ENCODE measurements around the gene MFSD8.
"Not testable (repeated sequence)": the region's sequence is repeated elsewhere in the genome, so short reads cannot be mapped to it uniquely, and the experiment has no call there.

MFSD8 gene

DNA sequence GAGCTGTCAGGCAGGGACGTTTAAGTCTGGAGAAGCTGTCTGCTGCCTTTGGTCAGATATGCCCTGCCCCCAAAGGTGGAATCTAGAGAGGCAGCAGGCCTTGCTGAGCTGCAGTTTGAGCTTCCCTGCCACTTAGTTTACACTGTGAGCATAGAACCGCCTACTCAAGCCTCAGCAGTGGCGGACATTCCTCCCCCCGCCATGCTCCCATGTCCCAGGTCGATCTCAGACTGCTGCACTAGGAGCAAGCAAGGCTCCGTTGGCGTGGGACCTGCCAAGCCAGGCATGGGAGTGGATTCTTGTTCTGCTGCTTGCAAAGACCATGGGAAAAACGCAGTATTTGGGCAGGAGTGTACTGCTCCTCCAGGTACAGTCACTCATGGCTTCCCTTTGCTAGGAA, 59.9 kb downstream of the MFSD8 start:
- H3K4me3 ChIP-seq (replicated peaks in 1 of 2; ENCODE audit: low read depth in 2 of 2, low read length in 2 of 2), result no peak overlapping the region
- TF ChIP-seq, protein P1, sequence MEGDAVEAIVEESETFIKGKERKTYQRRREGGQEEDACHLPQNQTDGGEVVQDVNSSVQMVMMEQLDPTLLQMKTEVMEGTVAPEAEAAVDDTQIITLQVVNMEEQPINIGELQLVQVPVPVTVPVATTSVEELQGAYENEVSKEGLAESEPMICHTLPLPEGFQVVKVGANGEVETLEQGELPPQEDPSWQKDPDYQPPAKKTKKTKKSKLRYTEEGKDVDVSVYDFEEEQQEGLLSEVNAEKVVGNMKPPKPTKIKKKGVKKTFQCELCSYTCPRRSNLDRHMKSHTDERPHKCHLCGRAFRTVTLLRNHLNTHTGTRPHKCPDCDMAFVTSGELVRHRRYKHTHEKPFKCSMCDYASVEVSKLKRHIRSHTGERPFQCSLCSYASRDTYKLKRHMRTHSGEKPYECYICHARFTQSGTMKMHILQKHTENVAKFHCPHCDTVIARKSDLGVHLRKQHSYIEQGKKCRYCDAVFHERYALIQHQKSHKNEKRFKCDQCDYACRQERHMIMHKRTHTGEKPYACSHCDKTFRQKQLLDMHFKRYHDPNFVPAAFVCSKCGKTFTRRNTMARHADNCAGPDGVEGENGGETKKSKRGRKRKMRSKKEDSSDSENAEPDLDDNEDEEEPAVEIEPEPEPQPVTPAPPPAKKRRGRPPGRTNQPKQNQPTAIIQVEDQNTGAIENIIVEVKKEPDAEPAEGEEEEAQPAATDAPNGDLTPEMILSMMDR (IDR thresholded peaks at IDR 0.05; ENCODE audit: low read depth, low read length), result no peak
- DNase-seq (ENCODE audit: low read depth in 2 of 2), result no peak

DNA sequence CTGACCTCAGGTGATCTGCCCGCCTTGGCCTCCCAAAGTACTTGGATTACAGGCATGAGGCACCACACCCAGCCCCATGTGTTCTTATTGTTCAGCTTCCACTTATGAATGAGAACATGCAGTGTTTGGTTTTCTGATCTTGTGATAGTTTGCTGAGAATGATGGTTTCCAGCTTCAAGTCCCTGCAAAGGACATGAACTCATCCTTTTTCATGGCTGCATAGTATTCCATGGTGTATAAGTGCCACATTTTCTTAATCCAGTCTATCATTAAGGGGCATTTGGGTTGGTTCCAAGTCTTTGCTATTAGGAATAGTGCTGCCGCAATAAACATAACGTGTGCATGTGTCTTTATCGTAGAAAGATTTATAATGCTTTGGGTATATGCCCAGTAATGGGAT, 65.3 kb downstream of the MFSD8 start:
- DNase-seq (ENCODE audit: low read depth in 2 of 2); H3K4me3 ChIP-seq (replicated peaks in 1 of 2; ENCODE audit: low read depth in 2 of 2, low read length in 2 of 2): not testable (repeated sequence)

DNA sequence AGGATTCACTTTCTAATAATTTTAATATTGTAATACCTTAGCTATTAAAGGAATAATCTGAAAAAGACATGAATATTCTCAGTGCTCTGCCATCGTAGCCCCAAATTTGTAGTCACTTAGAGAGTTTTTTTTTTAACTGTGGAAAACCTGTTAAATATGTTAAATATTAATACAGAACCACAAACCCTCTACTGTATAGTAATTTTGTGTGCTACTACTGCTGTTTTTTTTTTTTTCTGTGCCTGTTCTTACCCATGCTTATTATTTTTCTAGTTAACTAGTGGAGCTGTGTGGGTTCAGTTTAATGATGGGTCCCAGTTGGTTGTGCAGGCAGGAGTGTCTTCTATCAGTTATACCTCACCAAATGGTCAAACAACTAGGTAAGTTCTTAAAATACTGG, 68.4 kb downstream of the MFSD8 start:
- no peak overlapping the region for H3K4me3 ChIP-seq (replicated peaks in 1 of 2; ENCODE audit: low read depth in 2 of 2, low read length in 2 of 2)
- TF ChIP-seq, protein P1 (IDR thresholded peaks at IDR 0.05; ENCODE audit: low read depth, low read length), result no peak
- DNase-seq (ENCODE audit: low read depth in 2 of 2), result no peak

DNA sequence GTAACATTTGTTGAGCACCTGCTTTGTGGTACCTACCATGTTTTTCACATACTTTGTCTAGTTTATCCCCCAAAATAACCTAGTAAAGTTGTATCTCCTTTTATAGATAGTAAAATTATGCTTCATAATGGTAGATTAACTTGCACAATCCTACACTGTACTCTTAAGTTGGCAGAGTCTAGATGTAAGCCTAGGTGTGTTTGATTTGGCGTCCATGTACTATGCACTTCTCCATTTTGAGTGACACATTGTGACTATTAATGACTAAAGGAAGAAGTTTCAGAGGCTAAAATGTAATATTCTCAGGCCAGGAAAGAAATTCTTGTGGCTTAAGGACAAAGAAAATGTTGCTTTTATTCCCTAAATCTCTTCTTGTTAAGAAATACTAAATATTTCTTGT, 68.9 kb downstream of the MFSD8 start:
- H3K4me3 ChIP-seq (replicated peaks in 1 of 2; ENCODE audit: low read depth in 2 of 2, low read length in 2 of 2), result no peak overlapping the region
- TF ChIP-seq, protein P1 (IDR thresholded peaks at IDR 0.05; ENCODE audit: low read depth, low read length), result no peak
- no peak for DNase-seq (ENCODE audit: low read depth in 2 of 2)

DNA sequence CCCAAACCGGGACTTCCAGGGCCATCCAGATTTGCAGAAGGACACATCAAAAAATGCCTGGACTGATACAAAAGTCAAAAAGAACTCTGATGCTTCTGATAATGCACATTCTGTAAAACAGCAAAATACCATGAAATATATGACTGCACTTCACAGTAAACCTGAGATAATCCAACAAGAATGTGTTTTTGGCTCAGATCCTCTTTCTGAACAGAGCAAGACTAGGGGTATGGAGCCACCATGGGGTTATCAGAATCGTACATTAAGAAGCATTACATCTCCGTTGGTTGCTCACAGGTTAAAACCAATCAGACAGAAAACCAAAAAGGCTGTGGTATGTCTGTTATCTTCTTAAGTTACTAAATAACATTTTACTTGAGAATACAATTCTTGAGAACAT, 75.1 kb downstream of the MFSD8 start:
- DNase-seq (ENCODE audit: low read depth in 2 of 2), result peak; percentile 10 to 22
- TF ChIP-seq, protein P1 (IDR thresholded peaks at IDR 0.05; ENCODE audit: low read depth, low read length), result no peak
- no peak overlapping the region for H3K4me3 ChIP-seq (replicated peaks in 1 of 2; ENCODE audit: low read depth in 2 of 2, low read length in 2 of 2)

DNA sequence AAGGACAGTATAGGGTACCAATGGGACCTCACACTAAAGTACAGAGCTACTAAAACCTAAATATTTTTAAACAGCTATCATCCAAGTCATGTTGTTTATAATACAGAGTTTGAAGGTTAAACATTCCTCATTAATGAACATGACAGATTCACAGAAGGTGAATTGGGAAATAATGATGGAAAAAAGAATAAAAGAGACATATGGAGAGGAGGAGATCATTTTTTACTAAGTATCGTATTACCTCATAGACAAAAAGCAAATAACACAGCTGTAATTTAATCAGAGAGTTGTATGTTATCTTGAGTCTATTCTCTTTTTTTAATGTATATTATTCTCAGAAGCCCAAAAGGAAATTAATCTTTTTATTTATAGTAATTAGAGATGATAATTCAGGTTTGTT, 76.4 kb downstream of the MFSD8 start:
- TF ChIP-seq, protein P1 (IDR thresholded peaks at IDR 0.05; ENCODE audit: low read depth, low read length), result no peak
- no peak for DNase-seq (ENCODE audit: low read depth in 2 of 2)
- no peak overlapping the region for H3K4me3 ChIP-seq (replicated peaks in 1 of 2; ENCODE audit: low read depth in 2 of 2, low read length in 2 of 2)

DNA sequence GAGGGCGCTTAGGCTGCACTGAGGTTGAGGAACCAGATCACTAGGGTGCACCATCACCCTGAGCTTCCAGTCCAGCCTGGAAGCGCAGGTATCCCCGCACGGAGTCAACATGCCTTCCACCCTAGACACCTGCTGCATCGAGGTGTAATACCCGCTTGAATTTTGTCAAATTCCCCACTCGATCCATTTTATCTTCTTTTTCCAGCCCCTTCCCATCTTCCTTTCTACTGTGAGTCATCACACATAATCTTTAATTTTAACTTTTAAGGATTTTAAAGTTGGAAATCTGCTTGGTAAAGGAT, 83.5 kb downstream of the MFSD8 start:
- TF ChIP-seq, protein P1 (IDR thresholded peaks at IDR 0.05; ENCODE audit: low read depth, low read length), result no peak
- no peak for DNase-seq (ENCODE audit: low read depth in 2 of 2)
- H3K4me3 ChIP-seq (replicated peaks in 1 of 2; ENCODE audit: low read depth in 2 of 2, low read length in 2 of 2), result peak overlapping the region; percentile 92

All from cardiac fibroblast (primary cell).